ENCODE results near the gene ATAT1.

The ATAT1 gene

DNA sequence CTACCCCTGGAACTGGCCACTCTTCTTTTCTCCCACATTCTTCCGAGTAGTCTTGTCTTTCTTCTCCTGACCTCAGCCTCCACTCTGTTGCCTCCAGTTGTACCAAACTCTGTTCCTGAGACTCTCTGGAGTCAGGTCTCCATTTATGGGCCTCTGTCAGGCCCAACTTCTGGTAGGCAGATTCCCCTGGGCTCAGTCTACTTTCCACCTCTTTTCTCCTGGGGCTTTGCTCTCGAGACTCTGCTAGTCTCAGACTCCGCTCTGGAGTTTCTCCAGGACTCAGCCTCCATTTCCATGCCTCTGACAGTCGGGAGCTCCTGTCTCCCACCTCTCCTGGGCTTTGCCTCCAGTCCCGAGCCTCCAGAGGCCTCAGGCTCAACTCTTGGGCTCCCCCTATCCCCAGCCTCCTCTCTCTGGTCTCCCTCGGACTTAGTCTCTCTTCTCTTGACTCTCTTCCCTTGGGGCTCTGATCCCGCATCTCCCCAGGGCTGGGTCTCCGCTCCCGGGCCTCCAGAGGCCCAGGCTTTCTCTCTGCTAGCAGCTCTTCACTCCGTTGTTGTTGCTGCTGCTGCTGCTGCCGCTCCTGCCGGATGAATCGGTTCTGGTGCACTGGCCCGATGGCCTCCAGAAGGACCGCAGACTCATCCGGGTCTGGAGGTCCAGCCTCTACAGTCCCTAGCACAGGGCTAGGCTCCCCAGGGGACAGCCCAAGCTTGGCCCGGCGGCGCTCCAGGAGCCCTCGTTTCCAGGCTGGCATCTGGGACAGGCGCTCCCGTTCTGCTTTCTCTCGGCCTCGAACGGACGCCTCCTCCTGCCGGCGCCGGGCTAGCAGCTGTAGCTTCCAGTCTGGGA, 58.7 kb downstream of the ATAT1 start:
- DNase-seq: peak; percentile 76

DNA sequence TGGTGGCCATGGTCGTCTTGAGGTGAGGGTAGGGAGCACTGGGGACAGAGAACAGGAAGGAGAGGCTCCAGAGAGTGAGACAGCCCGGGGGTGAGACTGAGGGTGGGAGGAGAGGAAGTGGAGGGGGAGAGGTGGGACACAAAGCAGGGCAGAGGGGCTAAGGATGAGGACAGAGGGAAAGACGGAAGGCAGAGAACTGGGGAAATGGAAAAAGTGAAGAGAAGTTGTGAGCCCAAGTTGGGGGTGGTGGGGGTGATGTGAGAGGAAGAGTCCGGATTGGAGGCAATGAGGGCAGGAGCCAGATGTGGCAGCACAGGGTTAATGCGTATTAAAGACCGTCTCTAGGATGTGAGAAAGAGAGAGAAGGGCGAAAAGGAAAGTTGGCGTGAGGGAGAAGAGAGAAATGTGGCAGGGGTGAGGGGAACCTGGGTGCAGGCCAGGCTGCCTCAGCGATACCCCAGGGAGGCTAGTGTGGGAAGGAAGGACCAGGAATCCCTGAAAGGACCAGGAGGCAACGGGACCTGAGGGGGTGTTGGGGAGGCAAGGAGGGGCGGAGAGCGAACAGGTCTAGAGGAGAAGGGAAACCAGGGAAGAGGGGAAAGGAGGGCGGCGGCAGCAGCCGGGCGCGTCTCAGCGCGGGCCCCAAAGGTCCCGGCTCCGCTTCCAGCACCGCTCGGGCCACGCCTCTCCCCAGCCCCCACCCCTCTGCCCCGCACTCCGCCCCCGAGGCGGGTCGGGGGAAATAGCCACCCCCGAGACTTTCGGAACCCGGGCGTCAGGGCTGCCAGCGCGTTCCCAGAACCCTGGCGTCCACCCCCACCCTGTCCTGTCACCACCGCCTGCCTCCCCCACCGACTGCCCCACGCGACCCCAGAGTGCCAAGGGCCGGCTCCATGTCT, 59.6 kb downstream of the ATAT1 start, which contains the start of gene PPP1R18:
Gene PPP1R18, minus strand, starts transcription at position 637 of the 899 bp plus-strand sequence. Its CDS starts 627 bp downstream, at position 10.
- DNase-seq: peak; percentile 96

DNA sequence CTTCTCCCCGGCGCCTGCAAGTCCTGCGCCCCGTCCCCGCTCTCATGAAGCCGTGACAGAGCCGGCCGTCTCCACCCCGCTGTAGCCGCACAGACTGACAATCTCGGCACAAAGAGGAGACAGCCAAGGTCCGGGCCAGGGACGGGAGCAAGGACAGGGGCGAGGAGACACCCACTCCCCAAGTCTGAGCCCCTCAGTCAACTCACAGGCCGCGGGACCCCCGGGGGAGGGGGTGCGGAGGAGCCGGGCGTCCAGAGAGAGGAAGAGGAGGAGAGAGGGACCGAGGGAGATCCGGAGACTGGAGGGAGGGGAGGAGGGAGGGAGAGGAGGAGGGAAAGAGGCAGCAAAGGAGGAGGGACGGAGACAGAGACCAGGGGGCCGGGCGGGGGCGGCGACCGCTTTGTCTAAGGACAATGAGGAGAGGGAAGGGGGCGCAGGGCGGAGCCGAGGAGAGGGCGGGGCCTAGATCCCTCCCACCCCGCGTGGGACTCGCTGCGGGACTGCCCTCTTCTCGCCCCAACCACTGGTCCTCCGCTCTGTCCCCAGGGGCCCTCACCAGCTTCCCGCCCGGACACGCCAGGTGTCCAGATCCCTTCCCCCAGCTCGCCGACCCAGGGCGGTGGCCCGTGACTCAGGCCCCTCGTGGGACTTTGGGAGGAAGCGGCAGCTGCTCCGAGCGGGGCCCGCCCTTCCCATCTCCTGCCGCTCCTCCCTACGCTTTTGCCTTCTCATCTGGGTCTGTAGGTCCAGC, 60.4 kb downstream of the ATAT1 start:
- DNase-seq: peak; percentile 93

DNA sequence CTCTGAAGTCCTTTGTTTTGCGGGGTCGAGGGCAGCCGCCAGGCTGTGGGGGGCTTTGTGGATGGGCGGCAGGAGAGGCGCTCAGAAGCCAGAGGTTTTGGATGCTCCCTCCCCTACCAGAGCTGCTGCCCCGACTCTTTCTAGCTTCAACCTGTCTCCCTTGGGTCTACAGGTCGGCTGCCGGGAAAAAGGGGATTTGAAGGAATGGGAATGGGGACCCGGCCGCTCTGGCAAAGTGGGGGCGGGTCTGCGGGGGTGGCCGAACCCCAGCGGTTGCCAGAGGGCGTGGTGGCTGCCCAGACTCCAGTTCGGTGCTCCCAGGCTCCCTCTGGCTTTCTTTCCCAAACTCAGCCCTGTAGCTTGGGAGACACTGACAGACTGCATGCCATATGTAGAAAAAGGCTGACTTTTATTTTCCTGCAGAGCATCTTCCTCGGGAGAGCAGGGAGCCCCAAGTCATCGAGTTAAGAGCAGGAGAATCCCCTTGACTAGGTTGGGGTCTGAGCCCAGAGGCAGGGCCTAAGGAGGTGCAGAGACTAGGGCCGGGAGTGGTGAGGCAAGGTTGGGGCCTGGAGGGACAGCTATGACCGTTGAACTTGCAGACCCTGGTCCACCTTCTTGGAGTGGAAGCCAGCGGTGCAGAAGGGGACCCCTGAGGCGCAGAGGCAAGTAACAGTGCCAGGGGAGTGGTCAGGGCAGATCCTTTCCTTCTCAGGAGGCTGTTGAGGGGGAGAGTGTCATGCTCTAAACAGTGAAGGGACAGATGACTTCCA, 61.2 kb downstream of the ATAT1 start:
- no peak for DNase-seq

DNA sequence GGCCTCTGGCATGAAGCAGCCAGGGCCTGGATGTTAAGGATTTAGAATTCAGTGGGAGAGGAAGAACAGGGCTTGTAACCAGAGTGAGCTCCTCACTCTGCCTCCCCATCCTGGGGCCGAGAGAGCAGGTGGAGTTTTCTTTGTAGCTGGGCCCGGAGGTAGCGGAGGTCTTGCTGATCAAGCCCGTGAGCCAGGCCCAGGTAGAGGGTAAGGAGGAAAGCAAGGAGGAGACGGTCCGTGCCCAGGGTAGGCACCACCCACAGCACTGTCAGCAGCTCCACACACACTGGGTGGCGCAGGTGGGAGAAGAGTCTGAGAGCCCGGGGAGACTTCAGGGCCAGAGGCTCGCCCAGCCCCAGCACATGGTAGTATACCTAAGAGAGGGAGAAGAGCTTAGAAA, 61.9 kb downstream of the ATAT1 start:
- DNase-seq: peak; percentile 69

DNA sequence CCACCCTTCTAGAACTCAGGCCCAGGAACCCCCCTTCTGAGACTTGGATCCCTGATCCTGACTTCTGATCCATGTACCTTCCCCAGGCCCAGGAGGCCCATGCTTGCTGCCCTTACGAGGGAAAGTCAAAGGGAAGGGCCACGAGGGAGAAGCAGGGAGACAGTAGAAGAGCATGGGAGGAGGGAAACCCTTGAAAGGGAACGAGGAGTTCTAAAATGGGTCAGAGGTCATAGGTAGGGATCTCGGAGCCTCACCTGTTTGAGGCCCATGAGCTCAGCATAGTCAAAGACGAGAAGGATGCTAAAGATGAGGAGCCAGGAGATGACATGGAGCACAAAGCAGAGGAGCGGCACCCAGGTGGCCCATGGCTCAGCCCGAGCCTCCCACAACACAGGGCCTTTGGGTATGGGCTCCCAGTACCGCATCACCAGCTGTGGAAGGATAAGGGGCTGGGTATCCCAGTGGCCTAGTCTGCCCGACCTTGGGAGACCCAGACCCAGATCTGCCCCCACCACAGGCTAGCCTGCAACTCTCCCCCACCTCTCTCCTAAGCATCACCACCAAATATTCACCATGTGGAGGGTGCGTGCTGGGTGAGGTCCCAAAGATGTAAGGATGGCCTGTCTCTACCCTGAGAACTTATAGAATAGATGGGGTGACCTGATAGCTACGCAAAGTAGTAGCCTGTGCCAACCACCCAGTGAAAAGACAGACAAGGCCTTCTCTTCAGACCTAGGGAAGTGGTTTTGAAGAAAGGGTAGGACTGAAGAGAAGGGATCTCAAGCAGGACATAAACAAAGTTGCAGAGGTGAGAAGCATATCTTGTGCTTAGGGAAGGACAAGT, 62.6 kb downstream of the ATAT1 start:
- no peak for DNase-seq

DNA sequence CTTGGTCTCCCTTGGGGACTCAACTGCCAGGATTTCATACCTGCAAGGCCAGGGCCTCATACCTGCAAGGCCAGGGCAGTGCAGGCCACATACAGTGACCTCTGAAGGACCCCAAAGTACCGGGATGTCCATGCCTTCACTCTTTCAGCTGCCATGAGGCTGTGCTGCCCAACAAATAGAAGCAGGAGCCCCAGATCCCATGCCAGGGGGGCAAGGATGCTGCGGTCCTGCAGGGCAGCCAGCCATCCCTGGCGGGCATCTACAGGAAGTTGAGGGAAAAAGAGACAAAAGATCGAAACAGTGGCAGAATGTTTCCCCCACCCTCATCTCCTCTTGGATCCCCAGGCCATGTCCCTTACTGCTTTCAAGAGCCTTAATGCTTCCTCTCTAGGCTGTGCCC, 63.3 kb downstream of the ATAT1 start:
- no peak for DNase-seq

DNA sequence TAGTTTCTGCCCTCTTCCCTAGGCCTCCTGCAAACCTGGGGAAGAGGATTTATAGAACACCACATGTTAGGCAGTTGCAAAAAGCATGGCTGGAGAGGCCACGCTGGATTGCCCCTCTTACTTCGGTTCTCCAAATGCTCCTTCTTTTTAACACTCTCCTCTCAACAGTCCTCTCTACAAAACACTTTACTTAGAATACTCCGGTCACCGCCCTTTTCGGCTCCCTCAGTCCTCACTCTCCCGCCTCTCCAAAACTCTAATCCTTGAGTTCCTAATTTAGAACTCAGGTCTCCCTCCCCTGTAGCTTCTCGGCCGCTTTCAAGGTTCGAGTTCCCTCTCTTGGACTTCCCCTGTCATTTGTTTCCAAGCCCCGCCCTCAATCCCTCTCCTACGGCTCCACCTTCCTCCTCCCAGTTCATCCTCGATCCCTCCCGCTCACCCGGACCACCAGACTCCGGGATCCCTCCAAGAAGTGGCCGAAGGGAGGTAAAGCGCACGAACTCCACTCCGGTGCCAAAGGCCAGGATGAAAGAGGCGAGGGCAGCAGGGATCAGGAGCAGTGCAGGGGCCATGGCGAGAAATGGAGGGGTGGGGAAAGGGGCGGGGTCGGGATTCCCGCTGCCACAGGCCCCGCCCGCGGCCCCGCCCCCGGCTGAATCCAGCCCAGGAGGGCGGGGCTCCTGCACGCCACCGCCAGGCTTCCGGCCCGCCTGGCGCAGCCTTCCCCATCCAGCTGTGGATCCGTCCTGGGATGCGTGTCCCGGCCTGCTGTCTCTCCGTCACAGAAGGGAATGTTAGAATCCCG, 63.9 kb downstream of the ATAT1 start, which contains the start of gene NRM:
Gene NRM, minus strand, starts transcription at position 582 of the 805 bp plus-strand sequence. Its CDS starts 10 bp downstream, at position 572.
- peak; percentile 91 for DNase-seq

DNA sequence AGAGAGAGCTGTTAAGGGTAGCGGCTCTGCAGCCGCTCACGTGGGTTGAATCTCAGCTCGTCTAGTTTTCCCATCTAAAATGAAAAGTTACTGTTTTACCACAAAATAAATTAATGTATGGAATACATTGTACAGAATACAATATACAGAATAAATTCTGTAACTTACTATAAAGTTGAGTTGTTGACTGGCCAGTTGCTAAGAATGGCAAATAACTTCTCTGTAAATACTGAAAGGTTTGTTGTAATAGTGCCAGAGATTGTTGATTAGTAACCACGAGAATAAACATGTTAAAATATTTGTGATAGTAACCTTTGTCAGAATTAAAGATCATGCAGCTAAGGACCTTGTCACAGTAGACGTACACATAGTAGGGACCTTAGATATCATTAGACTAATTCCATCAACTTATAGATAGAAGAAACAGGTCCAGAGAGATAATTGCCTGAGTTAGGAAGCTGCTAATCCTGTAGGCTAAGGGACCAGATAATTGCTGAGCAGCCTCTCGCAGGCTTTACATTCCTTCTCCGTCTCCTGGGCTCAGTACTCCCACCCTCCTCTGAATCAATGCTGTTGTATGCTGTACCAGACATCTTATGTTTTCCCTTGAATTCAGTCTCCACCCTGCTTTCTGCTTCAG, 64.7 kb downstream of the ATAT1 start:
- peak; percentile 17 for DNase-seq
